ENCODE data around the gene KLF13. TPM values are rescaled to one million over a fixed set of nuclear protein-coding genes. Genes with fewer than 3 reads are reported as not detected.
A peak's percentile ranks its signal among the peaks of the same experiment; 100 is the strongest.

The KLF13 gene
- total RNA-seq, 6 experiments from 2014 or later, result 22.5 to 29.1 (median 23.5) TPM

GRCh38 chr15:31372635-31373091, 46.0 kb downstream of the KLF13 start:
- Mint-ChIP-seq H3K27ac (peak overlapping the region; percentile 43; the same call in 1 of the 2 replicates), H3K4me1 (ENCODE audit: low read depth) (peaks cover 34% of the 10 kb centered on the region), H3K9me3 (peaks cover 4% of the 10 kb centered on the region), H3K4me3 (peak overlapping the region; percentile 61; the same call in 1 of the 2 replicates), H3K27me3 (ENCODE audit: insufficient read depth) (peaks cover 3% of the 10 kb centered on the region; the same call in 1 of the 2 replicates), H3K36me3 (ENCODE audit: low read depth) (peaks cover 19% of the 10 kb centered on the region)
- DNase-seq, result peak; percentile 73
- TF ChIP-seq, protein P1, sequence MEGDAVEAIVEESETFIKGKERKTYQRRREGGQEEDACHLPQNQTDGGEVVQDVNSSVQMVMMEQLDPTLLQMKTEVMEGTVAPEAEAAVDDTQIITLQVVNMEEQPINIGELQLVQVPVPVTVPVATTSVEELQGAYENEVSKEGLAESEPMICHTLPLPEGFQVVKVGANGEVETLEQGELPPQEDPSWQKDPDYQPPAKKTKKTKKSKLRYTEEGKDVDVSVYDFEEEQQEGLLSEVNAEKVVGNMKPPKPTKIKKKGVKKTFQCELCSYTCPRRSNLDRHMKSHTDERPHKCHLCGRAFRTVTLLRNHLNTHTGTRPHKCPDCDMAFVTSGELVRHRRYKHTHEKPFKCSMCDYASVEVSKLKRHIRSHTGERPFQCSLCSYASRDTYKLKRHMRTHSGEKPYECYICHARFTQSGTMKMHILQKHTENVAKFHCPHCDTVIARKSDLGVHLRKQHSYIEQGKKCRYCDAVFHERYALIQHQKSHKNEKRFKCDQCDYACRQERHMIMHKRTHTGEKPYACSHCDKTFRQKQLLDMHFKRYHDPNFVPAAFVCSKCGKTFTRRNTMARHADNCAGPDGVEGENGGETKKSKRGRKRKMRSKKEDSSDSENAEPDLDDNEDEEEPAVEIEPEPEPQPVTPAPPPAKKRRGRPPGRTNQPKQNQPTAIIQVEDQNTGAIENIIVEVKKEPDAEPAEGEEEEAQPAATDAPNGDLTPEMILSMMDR (IDR thresholded peaks at IDR 0.05), result no peak

DNA sequence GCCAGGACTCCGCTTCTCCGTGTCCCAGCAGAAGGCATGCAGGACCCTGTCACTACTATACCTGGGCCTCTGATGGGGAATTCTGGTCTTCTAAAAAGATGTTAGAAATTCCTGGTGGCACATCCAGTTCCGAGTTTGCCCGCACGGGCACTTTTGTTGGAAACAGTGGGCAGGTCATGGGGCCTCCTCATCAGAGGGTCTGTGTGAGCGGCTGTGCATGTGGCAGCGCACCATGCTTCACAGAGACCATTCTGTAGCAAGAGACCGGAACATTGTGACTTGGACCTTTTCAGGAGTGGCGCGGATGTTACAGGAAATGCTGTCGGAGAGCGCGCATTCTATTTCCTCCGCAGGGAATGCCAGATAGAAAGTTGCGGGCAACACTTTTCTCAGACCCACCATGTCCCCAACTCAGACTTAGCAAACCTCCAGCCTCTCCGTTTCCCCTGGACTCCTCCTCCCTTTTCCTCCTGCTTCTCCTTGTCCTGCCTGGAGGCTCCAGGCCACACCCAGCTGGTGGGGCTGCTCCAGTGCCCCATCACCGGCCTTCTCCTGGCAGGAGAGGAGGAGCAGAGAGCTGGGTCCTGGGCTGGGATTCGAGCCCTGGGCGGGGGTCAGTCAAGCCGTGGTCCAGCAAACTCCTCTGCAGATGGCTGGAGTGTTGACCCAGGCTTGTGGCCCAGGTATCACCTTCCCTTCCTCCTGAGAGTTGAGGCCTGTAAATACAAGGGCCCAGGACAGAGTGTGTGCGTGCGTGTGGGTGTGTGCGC, 46.6 kb downstream of the KLF13 start:
- Mint-ChIP-seq H3K4me3 (no peak overlapping the region), H3K9me3 (peaks cover 4% of the 10 kb centered on the region), H3K36me3 (ENCODE audit: low read depth) (peaks cover 19% of the 10 kb centered on the region), H3K27me3 (ENCODE audit: insufficient read depth) (peaks cover 3% of the 10 kb centered on the region; the same call in 1 of the 2 replicates), H3K27ac (no peak overlapping the region), H3K4me1 (ENCODE audit: low read depth) (peaks cover 34% of the 10 kb centered on the region)
- TF ChIP-seq, protein P1 (IDR thresholded peaks at IDR 0.05), result no peak
- DNase-seq, result no peak

DNA sequence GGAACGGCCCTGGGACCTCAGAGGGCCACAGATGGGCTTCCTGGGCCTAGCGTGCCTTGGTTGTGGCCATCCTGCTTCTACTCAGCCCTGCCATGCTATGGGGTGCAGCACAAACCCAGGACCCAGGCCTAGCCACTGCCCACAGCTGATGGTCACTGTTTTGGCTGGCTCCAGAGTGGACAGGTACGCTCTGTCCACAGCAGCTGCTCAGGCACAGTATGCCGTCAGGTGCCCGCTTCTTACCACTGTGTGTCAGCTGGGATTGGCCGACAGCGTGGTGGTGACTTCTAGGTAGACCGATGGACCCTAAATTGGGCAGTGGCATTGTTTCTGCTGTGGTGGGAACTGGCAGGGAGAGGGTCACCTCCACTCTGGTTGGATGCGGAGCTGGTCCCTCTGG, 47.3 kb downstream of the KLF13 start:
- Mint-ChIP-seq H3K4me1 (ENCODE audit: low read depth) (peaks cover 34% of the 10 kb centered on the region), H3K36me3 (ENCODE audit: low read depth) (peaks cover 16% of the 10 kb centered on the region), H3K9me3 (peaks cover 4% of the 10 kb centered on the region), H3K27me3 (ENCODE audit: insufficient read depth) (peaks cover 3% of the 10 kb centered on the region; the same call in 1 of the 2 replicates), H3K27ac (no peak overlapping the region), H3K4me3 (no peak overlapping the region)
- no peak for DNase-seq
- TF ChIP-seq, protein P1 (IDR thresholded peaks at IDR 0.05), result no peak

GRCh38 chr15:31374489-31374888, 47.9 kb downstream of the KLF13 start:
- TF ChIP-seq, protein P1 (IDR thresholded peaks at IDR 0.05), result no peak
- H3K9me3 Mint-ChIP-seq, result peaks cover 3% of the 10 kb centered on the region
- no peak overlapping the region for H3K27ac Mint-ChIP-seq
- H3K4me1 Mint-ChIP-seq (ENCODE audit: low read depth), result peaks cover 34% of the 10 kb centered on the region
- peaks cover 11% of the 10 kb centered on the region for H3K36me3 Mint-ChIP-seq (ENCODE audit: low read depth)
- DNase-seq, result no peak
- H3K4me3 Mint-ChIP-seq, result no peak overlapping the region
- H3K27me3 Mint-ChIP-seq (ENCODE audit: insufficient read depth), result peaks cover 3% of the 10 kb centered on the region; the same call in 1 of the 2 replicates

DNA sequence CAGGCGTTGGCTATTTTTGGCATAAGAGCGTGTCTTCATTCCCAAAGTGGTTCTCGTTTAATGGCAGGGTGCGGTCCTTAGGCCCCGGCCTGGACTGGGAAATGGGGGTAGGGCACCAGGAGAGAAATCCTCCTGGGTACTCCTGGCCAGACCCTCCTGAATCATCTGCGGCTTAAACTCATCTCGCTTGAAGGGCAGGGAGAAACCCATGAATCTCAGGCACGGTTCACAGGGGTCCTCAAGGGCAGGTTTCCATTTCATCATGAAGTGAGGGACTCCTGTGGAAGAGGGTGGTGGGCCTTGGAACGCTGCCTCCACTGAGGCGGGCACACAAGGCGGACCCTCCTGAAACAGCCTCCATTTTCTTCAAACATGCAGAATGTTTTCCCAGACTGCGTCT, 48.4 kb downstream of the KLF13 start:
- no peak for DNase-seq
- Mint-ChIP-seq H3K27me3 (ENCODE audit: insufficient read depth) (peaks cover 3% of the 10 kb centered on the region; the same call in 1 of the 2 replicates), H3K36me3 (ENCODE audit: low read depth) (peaks cover 7% of the 10 kb centered on the region), H3K4me3 (no peak overlapping the region), H3K9me3 (no peaks in the 10 kb centered on the region; the same call in 1 of the 2 replicates), H3K4me1 (ENCODE audit: low read depth) (peaks cover 32% of the 10 kb centered on the region), H3K27ac (no peak overlapping the region)
- TF ChIP-seq, protein P1 (IDR thresholded peaks at IDR 0.05), result no peak
